Activated T-cell treated with anti-CD3 and anti-CD28 coated beads for 4 hours (primary cell): ENCODE results near the gene CCDC28A.

Experiments used
- DNase-seq: peaks from one replicate; pipeline ENCODE4 v3.0.0-alpha.2; 2020

Gene CCDC28A

DNA sequence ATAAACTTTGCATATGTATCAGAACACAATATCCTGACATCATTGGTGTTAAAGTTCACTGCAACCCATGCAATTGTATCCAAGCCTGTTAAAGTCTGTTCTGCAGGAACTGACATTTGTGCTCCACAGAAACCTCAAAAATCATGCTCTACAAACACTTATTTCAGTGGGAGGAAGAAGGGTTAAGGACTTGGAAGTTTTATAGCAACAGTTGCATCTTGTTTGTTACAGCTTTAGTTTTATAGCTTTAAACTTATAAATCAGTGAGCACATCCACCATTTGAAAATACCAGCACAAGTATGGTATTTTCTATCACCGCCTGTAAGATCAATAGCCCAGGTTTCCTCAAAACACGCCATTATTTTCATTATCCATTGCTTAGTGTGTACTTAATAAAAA is 23.2 kb downstream of the CCDC28A start:
- no peak for DNase-seq

DNA sequence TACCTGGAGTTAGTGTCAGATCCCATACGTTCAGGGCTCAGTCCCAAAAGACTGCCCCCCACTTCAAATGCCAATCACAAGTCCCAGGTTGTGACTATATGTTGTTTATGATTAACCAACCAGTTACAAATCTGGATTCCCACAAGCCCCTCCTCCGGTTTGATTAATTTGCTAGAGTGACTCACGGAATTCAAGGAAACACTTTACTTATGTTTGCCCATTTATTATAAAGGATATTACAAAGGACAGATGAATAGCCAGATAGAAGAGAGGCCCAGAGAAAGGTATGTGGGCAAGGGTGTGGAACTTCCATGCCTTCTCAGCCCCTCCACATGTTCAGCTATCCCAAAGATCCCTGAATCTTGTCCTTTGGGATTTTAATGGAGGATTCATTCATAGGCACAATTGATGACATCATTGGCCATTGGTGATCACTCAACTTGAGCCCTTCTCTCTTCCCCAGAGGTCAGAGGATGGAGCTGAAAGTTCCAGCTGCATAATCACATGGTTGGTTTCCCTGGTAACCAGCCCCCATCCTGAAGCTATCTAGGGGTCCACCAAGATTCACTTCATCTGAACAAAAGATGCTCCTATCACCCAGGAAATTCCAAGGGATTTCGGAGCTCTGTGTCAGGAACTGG is 24.4 kb downstream of the CCDC28A start:
- DNase-seq: no peak

DNA sequence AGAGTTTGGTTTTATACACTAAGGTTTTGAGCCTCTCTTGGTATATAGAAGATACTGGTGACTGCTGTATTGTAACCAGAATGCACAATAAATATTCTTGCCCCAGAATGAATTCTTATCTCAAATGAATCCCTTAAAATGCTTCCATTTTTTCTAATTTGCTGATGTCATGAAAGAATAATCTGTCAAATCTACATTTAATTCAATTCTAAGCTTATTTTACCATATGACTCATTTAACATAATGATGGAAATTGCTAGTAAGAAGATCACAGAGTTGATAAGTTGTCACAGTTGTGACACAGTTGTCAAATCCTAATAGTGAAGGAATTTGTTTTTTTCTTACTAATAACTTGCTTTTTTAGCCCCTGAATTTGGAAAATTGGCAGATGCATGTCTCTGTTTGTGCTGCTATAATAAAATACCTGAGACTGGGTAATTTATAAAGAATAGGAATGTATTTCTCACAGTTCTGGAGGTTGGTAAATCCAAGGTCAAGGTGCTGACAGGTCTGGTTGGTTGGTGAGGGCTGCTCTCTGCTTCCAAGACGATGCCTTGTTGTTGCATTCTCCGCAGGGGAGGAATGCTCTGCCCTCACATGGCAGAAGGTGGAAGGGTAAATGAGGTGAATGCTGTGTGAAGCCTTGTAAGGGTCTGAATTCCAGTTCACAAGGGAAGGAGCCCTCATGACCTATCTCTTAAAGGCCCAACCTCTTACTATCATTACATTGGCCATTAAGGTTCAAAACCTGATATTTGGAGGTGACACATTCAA is 27.0 kb downstream of the CCDC28A start:
- DNase-seq: no peak

DNA sequence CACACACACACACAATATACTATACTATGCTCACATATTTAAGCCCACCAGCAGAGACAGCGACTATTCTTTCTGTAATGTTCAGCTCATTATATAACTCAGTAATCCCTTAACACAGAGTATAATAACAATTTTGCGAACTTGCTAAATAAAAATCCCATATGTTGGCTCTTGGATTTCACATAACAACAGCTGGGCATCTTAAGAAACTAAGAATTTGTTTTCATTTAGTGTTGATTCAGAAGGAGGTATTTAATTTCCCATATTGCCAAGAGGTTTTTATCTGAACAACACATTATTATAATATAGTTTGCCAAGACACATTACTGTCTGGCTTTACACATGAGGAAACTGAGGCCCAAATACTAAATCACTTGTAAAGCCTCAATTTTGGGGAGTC is 29.8 kb downstream of the CCDC28A start:
- no peak for DNase-seq

DNA sequence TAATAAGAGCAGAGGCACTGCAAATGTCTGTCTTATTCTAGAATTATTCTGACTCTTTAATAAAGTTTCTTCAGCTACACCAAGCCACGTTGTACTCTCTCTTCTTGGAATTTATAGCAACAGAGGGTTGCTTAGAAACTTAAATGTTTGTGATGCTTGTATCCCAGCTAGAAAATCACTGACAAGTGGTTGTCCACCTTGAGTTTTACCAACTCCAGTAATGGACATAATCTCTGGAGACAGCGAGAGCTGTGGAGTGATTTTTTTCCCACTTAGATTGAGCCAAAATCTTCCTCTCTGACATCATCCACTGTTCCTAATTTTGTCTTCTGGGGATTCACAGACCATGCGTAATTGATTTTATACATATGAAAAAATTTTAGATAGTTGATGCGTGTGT is 30.3 kb downstream of the CCDC28A start:
- no peak for DNase-seq

DNA sequence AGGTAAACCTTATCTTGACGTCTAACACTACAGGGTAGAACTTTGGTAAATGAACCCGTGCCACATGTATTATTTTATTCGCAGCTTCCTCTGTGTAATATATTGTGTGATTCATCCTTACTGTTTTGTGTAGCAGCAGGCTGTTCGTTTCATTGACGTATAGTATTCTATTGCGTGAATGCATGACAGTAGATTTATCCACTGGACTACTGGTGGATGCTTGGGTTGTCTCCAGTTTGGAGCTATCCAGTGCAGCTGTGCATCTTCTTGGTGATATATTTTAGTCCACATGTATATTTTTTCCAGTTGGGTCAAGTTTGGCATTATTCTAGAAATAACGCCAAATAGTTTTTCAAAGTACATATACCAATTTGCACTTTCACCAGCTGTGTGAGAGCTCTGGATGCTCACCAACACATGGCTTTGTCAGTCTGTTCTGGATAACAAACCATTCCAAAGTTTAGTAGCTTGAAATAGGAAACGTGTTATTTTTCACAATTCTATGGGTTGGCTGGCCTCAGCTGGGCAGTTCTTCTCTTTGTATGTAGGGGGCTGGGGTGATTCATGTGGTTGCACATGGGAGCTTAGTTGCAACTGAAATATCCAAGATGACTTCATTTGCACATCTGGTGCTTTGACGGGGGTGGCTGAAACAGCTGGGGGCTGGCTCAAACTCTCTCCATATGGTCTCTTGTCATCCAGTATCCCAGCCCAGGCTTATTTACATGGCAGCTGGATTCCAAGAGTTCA is 31.6 kb downstream of the CCDC28A start:
- DNase-seq: no peak

DNA sequence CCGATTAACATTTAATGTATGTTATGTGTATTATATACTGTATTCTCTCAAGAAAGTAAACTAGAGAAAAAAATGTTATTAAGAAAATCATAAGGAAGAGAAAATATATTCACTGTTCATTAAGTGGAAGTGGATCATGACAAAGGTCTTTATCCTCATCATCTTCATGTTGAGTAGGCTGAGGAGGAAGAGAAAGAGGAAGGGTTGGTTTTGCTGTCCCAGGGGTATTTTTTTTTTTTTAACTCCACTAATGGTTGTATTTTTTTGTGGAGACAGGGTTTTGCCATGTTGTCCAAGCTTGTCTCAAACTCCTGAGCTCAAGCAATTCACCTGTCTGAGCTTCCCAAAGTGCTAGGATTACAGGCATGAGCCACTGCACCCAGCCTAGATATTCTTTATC is 33.3 kb downstream of the CCDC28A start:
- DNase-seq: no peak

DNA sequence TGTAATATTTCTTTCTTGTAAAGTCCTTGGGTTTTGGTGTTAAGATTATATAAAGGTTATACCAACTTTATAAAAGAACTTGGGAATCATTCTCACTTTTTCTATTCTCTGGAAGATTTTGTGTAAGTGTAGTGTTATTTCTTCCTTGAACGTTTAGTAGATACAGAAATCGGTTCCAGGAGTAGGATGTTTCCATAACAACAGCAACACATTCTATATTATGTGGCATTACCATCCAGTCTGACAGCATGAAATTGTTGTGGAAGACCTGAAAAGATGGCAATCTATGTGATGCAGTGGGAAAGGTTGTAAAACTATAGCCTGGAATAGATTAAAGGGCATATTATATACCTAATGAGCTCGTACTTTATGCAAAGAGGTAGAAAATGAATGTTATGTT is 36.1 kb downstream of the CCDC28A start:
- no peak for DNase-seq

DNA sequence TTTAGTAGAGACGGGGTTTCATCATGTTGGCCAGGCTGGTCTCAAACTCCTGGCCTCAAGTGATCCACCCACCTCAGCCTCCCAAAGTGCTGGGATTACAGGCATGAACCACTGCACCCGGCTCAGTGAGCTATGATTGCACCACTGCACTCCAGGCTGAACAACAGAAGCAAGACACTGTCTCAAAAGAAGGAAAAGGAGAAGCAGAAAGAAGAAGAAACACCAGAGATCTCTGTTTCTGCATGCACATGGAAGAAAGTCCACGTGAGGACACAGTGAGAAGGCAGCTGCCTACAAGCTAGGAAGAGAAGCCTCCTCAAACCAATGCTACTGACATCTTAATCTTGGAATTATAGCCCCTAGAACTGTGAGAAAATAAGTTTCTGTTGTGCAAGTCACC is 38.3 kb downstream of the CCDC28A start:
- no peak for DNase-seq

DNA sequence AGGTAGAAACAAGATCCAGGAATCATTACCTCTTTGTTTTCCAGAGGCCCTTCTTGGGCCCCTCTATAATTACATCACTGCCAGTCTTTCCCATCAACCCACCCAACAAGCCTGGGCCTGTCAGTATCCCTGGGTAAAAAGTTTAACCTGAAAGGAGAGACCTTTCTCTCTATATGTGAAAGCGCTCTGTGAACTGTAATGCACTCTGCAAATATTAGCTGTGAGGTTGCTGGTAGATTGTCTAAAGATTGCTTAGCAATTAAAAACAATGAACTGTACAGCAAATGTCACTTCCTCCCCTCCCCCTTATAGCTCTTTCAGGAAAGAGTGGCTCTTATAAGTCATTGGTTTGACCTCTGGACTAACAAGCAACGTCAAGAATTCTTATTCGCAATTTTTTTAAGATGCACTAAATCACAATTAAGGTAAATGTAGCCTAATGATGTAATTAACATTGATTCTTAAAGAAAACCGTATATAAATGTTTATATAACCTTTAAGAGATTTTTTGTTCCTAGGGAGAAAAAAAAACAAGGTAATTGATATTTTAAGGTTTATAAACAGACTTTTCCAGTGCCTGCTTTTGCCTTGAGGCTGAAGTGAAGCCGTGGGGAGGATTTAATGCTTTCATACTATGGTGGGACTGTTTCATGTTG is 40.7 kb downstream of the CCDC28A start:
- no peak for DNase-seq

DNA sequence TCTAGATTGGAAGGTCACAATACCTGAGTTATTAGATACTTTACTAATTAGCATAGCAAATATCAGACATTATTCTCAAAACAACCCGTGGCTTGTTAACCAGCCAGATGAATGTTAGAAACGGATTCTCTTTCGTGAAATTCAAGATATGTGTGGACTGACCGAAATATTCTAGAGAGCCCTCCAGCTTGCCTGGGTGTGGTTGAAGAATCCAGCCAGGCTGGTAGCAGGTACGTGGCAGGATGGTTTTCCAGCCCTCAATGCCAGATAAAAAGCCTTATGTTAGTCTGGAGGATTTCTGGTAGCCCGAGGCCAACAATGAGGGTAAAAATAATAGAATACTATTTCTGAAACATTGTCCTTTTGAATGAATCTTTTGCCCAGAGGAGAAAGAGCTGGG is 41.7 kb downstream of the CCDC28A start:
- no peak for DNase-seq

DNA sequence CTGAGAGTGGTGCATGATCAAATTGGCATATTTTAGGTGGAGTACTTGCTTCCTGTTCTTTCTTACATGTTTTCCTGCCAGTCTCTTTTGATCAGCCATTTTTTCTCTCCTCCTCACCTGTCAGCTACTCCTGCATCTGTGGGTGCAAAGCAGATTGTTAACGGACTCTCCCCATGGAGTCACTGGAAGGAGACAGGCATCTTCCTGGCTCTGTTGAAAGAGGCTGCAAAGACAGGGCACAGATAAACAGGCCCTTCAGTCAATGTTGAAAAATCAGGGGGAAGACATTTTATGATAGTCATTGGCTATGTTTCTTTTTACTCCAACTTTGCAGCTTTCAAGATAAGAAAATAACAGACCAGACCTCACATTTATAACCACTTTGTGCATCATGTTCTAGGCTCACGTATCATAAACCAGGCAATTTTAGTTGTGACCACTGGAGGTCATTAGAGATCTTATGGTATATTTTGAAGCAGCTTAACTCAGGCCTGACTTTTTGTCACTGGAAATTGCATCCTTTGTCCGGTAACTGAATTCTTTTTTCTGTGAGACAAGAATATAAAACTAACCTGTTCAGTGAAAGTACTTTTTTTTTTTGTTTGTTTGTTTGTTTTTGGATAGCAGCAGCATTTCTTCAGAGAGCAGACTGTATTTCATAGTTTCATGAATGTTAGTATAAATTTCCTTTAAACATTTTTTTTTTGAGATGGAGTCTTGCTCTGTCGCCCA is 42.4 kb downstream of the CCDC28A start:
- no peak for DNase-seq

DNA sequence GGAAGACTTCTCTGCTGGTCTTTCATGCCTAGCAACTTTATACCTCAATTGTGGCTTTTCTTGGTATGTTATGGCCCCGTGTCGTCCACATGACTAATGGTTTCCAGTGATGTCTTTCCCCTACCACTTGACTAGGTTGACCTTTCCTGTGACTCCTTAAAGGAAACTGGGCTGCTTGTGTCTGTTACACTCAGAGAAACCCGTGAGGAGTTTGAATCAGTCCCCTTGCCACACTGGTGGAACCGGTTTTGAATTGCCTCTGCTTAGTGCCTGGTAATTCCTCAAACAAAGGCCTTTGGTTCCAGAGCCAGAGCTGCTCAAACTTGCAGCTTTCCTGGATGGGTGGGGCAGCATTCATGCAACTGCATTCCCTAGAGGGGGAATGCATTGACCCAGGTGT is 44.2 kb downstream of the CCDC28A start:
- DNase-seq: no peak

DNA sequence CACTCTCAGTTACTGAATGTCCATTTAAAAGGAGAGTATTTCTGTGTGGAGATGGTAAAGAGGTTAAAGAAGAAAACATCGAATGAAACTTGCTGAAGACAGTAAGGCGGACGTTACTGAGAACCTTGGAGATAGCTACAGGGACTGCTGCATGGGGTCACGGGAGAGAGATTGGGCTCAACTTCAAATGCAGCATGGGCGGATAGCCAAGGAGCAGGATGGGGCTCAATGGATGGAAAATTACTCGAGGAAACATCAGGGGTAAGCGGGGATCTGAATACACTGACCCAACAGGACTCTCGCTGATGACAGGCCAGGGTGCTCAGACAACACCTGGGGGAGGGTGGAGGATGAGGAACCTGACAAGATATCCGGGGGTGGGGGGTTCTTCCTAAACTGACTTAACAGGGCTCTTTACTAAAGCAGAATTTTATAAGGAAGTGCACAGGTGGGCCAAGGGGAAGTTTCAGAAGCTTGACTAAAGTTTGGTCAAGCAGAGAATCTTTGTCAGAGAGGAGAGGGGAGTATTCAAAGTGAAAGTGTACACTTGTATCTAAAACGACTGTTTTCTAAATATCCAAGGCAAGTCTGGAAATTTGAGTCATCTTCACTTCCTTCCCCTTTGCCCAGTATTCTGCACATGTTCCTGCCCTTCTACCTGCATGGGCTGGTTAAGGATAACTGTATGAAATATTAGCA is 45.1 kb downstream of the CCDC28A start:
- DNase-seq: no peak

DNA sequence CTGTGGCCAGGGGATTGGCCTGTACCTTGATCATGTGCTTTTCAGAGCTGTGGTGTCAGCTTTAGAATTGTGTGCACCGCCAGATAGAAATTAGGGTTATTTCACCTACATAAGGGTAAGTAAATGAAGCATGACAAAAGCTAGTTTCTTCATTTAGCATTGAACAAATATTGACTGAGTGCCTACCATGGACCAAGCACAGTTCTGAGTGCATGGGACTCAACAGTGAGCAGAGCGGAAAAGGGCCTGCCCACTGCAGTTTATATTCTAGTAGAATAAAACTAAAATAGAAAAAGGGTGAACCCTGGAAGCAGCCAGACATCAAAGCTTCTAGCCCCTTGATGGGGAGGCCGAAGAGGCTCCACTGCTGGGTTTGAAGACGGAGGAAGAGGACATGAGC is 48.0 kb downstream of the CCDC28A start:
- no peak for DNase-seq

DNA sequence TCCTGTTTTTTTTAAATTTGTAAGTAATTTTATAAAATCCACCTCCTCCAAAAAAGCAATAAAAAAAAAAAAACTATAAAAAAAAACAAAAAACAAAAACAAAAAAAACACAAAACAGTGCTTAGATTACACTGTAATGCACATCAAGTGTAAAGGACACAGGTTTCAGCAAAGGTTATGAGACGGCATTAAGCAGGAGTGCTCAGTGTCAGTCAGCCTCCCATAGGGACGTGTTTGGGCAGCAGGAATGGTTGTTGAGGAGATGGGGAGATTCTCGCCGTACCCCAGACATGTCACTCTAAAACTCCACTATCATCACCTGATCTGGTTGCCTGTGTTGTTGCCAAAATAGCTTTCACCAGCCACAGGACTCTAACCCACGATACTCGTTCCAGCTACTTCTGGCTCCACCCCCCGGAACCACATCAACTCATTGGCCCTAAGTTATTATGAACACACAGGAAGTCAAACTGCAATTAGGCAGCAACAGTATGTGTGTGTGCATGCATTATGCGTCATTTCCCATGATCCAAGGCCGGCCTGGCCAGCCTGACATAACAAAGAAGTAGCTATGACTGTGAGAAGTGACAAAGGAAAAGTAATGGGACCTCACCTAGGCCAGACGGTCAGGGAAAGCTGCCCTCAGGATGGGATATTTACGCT is 51.0 kb downstream of the CCDC28A start:
- DNase-seq: no peak

DNA sequence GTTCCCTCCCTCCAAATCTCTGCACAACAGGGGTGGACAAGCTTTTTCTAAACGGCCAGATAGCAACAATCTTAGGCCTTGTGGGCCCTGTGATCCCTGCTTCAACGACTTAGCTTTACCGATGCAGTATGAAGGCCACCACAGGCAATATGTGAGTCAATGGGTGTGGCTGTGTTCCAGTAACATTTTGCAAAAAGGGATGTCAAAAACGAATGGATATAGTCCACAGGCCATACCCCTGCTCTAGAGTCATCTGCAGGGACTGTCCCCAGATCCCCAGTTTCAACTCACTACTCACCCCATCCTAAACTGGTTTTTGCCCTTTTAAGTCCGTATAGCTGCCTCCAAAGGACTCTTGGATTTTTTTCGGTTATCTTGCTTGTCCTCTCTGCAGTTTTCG is 56.7 kb downstream of the CCDC28A start:
- no peak for DNase-seq

DNA sequence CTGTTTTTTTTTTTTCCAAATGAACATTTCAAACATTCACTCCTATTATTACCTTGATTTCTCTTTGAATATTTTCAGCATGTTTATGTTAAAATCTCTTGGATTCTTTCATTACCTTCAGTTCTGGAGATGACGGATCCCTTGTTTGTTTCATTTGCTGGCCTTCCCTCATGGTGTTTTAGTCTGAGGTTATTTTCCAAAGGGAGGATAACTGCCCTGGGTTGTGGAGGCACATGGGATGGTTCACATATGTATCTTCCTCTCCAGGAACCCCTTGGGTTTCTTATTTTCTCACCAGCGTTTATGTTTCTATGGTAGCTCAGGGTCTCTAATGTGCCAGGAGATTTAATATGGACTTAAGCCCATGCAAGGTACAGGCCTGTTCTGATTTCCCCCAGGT is 58.6 kb downstream of the CCDC28A start:
- no peak for DNase-seq

DNA sequence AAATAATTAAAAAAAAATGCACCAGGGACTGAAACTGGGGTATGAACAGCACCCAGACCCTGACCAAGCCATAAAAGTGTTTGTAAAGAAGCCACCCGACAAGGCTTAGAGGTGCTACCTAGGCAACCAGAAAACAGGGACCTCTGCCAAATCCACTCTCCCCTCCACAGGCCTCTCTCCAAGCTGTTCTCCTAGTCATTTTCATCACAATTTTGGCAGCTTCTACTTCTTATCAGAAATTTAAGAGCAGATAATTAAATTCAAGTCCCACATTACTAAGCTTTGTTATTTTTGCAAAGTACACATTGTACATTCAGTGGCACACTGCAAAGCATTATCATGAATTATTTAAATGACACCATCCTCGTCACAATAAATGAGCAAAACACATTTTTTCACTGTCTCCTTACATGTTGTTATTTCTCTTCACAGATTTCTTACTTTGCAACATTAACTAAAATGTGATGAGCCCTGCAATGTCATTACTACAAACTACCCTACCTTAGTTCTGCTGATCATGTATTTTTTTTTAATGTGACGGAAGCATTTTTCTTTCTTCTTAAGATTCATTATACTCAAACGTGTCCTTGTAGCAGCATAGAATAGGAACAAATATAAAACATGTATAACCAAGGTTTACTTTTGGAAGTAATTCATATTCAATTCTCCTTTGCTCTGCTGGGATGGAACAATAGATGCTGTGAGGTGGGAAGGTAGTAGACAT is 60.4 kb downstream of the CCDC28A start:
- no peak for DNase-seq

DNA sequence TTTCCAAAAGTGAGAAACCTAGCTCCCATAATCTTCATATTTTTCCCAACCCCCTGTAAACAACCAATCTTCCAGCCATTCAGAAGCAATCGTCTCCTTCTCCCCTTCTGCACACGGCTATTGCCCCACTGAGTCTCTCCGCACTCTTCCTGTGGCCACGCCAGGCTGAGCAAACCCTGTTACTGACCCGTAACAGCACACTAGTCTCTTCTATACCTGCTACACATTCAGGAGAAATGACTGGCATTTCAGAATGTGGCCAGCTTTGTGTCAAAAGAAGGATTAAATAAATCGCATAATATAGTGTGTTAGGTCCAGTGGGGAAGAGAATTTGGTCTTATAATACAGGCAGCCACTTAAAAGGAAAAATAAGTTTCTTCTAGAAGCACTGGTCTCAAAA is 63.7 kb downstream of the CCDC28A start:
- DNase-seq: no peak
